Neuron (in vitro differentiated cells): ENCODE results near the gene HIRIP3.

Experiments used
- H2AFZ ChIP-seq: one replicate; pipeline ENCODE4 v1.6.1; 2013; ENCODE audit warnings: low read depth, mild to moderate bottlenecking, inconsistent platforms, low read length, moderate library complexity
- H3K27me3 ChIP-seq: one replicate; pipeline ENCODE4 v1.6.1; 2013; ENCODE audit warnings: low read length; ENCODE audit not compliant: insufficient read depth
- H3K36me3 ChIP-seq: one replicate; pipeline ENCODE4 v1.6.1; 2013; ENCODE audit warnings: low read length; ENCODE audit not compliant: insufficient read depth
- H3K4me1 ChIP-seq: one replicate; pipeline ENCODE4 v1.6.1; 2013; ENCODE audit warnings: low read length; ENCODE audit not compliant: insufficient read depth
- H3K4me3 ChIP-seq: 2 replicates; pipeline ENCODE4 v1.5.1; 2013; ENCODE audit warnings: mild to moderate bottlenecking, low read length, moderate library complexity
- H3K9me3 ChIP-seq: one replicate; pipeline ENCODE4 v1.6.1; 2013; ENCODE audit warnings: low read length

HIRIP3 gene

DNA sequence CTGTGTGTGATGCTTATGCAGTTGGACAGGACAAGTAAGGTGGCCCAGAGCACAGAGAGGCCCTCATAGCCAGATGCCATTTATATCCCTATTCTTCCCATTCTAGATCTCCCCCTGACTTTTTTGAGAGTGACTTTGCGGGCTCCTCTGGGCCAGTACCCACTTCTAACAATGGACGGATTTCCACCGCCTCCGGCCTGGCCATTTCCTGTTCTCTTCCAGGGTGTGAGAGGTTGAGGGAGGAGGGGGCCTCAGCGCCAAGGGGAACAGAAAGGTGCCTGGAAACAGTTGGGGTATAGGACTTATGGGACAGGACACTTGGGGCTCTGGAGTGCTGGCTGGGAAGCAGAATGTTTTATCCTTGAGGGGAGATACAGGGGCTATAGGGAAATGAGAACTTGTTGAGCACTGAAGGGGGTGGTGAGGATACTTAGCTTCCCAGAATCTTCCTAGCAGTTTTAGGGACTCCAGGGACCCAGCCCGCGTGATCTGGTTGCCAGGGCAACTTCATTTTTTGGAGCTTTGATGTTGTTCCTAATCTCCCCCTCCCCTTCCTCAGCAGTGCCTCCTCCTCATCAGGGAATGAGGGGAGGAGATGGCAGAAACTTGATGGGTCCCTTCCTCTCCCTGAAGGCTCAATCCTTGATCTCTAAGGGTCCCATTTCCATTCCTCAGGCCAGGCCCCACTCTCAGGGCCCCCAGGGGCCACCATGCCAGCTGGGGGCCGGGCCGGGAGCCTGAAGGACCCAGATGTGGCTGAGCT, 18.2 kb downstream of the HIRIP3 start:
- Histone ChIP-seq H3K4me1 (peaks cover 23% of the 10 kb centered on the region), H3K27me3 (no peaks in the 10 kb centered on the region), H3K9me3 (peaks cover 5% of the 10 kb centered on the region), H3K36me3 (peaks cover 49% of the 10 kb centered on the region), H2AFZ (no peak overlapping the region), H3K4me3 (no peak overlapping the region)

DNA sequence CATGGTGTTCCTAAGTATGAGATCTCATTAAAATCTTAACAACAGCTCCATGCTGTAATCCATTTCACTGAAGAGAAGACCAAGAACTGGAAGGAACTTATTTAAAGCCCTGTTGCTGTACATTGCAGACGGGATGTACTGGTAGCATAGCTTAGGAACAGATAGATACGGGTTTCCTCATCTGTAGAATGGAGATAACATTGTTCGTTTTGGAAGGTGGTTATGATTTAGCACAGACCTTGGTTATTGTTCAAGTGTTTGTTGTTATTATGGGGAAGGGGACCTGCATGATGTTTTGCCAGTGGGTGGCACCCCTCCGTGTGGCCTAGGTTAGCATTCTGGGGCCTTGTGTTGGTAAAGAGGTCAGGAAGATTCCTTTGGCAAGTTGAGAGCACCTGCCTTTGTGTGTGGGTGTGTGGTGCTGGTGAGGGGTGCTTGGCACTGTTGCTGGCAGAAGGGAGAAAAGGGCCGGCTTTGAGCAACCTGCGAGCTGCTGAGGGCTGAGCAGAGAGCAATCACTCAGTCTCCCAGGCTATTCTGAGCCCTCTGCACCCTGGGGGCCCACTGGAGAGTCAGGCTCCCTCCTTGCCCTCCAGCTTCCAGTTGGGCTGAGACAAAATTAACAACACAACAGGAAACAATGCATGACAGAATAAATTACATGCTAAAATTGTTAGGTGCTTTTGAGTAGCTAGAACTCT, 19.5 kb downstream of the HIRIP3 start:
- Histone ChIP-seq H2AFZ (no peak overlapping the region), H3K36me3 (peaks cover 41% of the 10 kb centered on the region), H3K4me3 (peak overlapping the region; percentile 65), H3K27me3 (no peaks in the 10 kb centered on the region), H3K9me3 (peaks cover 5% of the 10 kb centered on the region), H3K4me1 (peaks cover 23% of the 10 kb centered on the region)

DNA sequence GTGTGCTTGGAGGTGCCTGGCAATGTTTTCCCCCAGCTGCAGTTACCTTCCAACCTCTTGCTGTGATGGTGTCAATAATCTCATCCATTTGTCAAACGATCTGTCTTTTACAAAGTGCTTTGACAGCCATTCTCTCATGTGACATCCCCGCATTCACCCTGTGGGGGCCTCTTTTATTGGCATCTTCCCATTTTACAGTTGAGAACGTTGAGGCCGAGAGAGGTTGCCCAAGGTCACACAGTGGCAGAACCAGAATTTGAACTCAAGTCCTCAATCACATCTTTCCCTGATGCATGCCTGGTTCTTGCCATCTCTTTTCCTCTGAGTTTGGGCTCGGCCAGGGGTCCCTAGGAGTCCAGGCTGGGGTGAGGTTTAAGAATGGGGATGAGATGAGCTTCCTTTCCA, 20.3 kb downstream of the HIRIP3 start:
- H3K4me1 ChIP-seq = peaks cover 23% of the 10 kb centered on the region
- peaks cover 5% of the 10 kb centered on the region for H3K9me3 ChIP-seq
- peaks cover 37% of the 10 kb centered on the region for H3K36me3 ChIP-seq
- no peaks in the 10 kb centered on the region for H3K27me3 ChIP-seq
- H3K4me3 ChIP-seq = peak overlapping the region; percentile 65
- no peak overlapping the region for H2AFZ ChIP-seq

DNA sequence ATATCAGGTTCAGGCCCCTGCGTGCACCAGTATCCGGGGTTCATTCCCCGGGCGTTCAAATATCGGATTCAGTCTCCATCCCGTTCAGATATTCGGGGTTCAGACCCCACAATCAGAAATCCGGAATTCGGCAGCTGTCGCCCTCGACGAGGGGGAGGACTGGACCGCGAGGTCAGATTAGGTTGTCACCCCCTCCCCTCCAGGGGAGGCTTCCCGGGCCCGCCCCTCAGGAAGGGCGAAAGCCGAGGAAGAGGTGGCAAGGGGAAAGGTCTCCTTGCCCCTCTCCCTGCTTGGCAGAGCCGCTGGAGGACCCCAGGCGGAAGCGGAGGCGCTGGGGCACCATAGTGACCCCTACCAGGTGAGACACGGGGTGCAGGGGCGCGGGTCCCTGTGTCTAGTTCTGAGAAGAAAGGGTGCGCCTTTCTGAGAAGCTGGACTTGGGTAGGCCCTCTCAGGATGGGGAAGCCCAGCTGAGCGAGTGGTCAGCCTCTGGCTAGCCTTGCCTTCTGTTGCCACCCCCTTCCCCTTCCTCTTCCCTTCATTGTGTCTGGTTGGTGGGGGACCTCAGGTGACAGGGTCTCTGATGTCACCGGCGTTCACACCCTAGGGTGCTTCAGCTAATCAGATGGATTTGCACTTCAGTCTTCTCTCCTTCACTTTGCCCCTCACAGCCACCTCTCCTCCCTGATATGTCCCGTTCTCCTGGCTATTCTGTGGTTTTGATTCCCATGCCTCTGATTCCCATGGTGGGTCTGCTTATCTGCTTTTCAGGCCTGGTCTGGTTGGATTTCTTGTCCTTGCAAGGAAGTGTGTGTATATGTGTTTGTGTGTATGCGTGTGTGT, 20.9 kb downstream of the HIRIP3 start:
- Histone ChIP-seq H2AFZ (no peak overlapping the region), H3K9me3 (peaks cover 5% of the 10 kb centered on the region), H3K4me1 (peaks cover 23% of the 10 kb centered on the region), H3K4me3 (peak overlapping the region; percentile 65), H3K36me3 (peaks cover 32% of the 10 kb centered on the region), H3K27me3 (no peaks in the 10 kb centered on the region)

DNA sequence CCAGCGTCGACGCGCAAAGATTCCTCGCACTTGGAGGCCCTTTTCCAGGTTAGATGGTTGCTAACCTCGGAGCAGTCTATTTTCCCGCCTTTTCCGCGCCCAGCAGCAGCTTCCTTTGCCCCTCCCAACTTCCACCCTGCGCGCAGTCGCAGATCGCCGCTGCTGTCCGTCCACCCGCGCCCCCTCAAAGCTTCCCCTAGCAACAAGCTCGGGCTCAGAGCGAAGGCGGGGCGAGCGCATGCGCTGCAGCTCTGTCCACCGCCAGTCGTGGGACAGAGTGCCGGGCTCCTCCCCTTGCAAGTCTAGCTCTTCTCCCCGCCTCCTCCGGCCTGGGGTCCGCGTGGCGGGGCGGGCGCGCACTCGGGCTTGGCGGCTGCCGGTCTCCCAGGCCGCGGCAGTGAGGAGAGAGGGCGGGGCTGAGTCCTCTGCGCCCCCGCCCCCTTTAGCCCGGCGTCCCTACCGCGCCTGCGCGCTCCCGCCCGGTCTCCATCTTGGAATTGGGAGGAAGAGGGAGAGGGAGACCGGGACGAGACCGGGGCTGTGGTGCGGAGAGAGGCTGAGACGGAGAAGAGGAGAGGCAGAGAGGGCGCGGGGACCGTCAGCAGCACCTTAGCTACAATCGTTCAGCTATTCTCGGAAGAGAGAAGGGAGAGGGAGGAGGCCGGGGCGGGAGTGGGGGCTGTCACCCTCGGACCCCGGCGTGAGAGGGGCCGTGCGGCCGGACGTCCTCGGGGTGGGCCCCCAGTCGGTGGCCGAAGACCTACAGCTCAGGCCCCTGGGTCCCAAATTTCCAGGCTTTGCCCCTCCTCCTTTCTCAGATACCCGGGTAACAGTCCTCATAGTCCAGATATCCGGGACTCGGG, 21.8 kb downstream of the HIRIP3 start, which contains the start of gene TAOK2:
TAOK2 (plus strand) TSS at position 485 of the 863 bp plus-strand sequence. CDS start 3,905 bp downstream, outside the sequence.
- H3K36me3 ChIP-seq = peaks cover 28% of the 10 kb centered on the region
- H3K4me1 ChIP-seq = peaks cover 23% of the 10 kb centered on the region

DNA sequence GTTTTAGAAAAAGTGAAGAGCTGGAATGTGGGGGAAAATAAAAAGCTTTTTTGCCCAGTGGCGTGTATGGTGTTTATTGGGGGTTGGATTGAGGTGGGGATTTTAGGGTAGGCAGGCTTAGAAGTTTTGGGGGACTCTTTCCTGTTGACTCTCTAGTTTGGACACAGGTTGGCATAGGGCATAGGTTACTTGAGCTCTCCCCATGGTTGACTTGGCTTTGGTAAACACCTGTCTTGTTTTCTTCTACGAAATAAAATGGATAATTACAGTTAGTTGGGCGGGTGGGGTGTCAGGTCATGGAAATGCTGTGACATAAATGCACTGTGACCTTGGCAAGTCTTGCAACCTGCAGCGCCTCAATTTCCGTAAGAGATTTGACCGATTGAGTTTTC, 22.4 kb downstream of the HIRIP3 start:
- Histone ChIP-seq H3K4me1 (peaks cover 23% of the 10 kb centered on the region), H3K4me3 (no peak overlapping the region), H3K27me3 (no peaks in the 10 kb centered on the region), H3K9me3 (peaks cover 5% of the 10 kb centered on the region), H3K36me3 (peaks cover 28% of the 10 kb centered on the region), H2AFZ (peak overlapping the region; percentile 49)

More for the DNA sequence above, 21.8 kb downstream of the HIRIP3 start, which contains the start of gene TAOK2:
- H3K4me3 ChIP-seq = peak within 1 kb of the TSS; percentile 65
- no peaks in the 10 kb centered on the region for H3K27me3 ChIP-seq
- H3K9me3 ChIP-seq = peaks cover 5% of the 10 kb centered on the region
- peak within 1 kb of the TSS; percentile 49 for H2AFZ ChIP-seq

DNA sequence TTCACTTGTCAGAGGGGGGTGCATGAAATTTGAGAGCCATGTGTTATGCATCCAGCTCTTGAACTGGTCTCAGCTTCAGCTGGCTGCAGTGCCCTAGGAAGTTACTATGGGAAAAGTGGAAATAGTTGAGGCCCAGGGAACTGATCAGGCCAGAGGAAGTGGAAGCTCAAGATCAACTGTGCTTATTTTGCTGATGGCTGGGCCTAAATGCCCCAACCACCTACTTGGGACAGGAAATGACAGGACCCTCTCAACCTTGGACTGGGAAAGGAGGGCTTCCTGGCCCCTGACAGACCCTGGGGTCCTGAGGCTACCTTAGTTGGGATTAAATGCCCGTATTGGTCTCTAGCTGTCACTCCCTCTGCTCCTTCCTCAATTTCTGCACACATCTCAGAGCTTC, 22.9 kb downstream of the HIRIP3 start:
- Histone ChIP-seq H2AFZ (no peak overlapping the region), H3K36me3 (peaks cover 25% of the 10 kb centered on the region), H3K4me1 (peaks cover 23% of the 10 kb centered on the region), H3K27me3 (no peaks in the 10 kb centered on the region), H3K4me3 (no peak overlapping the region), H3K9me3 (peaks cover 5% of the 10 kb centered on the region)

DNA sequence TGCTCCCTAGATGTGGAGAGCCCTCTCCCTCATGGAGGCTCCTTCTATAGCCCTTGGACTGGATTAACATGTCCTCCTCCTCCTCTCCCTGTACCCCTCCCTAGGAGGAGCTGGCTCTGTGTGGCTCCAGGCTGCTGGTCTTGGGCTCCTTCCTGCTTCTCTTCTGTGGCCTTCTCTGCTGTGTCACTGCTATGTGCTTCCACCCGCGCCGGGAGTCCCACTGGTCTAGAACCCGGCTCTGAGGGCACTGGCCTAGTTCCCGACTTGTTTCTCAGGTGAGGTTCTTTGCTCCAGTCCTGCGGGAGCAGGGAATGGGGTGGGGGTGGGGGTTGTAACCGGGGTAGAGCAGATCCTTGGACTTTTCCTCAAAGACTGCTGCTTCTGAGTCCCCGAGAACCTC, 24.1 kb downstream of the HIRIP3 start:
- H3K4me3 ChIP-seq = no peak overlapping the region
- H3K4me1 ChIP-seq = peaks cover 19% of the 10 kb centered on the region
- no peaks in the 10 kb centered on the region for H3K27me3 ChIP-seq
- peaks cover 25% of the 10 kb centered on the region for H3K36me3 ChIP-seq
- no peak overlapping the region for H2AFZ ChIP-seq
- H3K9me3 ChIP-seq = peaks cover 5% of the 10 kb centered on the region

DNA sequence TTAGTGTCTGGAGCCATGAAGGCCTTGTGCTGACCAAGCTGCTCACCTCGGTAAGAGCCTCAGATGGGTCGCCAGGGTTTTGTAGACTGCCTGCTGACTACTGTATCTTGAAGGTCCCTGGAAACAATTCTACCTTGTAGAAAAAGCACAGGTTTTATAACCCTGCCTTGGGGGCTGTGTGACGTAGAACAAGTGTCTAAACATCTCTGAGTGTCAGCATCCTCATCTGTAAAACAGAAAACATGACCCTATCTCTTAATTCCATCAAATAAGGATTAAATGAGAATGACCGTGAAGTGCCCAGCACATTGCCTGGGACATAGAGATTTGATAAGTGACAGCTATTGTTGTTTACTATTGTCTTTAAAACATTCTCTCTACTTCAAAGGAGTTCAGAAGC, 27.2 kb downstream of the HIRIP3 start:
- Histone ChIP-seq H2AFZ (no peak overlapping the region), H3K36me3 (peaks cover 31% of the 10 kb centered on the region), H3K4me3 (no peak overlapping the region), H3K27me3 (no peaks in the 10 kb centered on the region), H3K4me1 (no peaks in the 10 kb centered on the region), H3K9me3 (peaks cover 5% of the 10 kb centered on the region)

DNA sequence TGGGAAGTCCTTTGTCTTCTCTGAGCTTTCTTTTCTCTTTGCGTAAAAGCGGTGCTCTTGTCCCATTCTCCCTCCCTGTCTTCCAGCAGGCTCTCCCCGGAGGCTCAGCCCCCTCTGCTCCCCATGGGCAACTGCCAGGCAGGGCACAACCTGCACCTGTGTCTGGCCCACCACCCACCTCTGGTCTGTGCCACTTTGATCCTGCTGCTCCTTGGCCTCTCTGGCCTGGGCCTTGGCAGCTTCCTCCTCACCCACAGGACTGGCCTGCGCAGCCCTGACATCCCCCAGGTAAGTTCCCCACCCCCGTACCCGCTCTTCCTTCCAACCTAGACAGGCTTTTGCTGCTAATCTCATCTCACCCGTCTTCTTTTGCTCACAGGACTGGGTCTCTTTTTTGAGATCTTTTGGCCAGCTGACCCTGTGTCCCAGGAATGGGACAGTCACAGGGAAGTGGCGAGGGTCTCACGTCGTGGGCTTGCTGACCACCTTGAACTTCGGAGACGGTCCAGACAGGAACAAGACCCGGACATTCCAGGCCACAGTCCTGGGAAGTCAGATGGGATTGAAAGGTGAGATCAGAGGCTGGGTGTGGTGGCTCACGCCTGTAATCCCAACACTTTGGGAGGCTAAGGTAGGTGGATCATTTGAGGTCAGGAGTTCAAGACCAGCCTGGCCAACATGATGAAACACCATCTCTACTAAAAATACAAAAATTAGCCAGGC, 32.2 kb downstream of the HIRIP3 start:
- no peak overlapping the region for H2AFZ ChIP-seq
- H3K9me3 ChIP-seq = peaks cover 2% of the 10 kb centered on the region
- peaks cover 6% of the 10 kb centered on the region for H3K4me1 ChIP-seq
- H3K36me3 ChIP-seq = peaks cover 10% of the 10 kb centered on the region
- H3K27me3 ChIP-seq = no peaks in the 10 kb centered on the region
- no peak overlapping the region for H3K4me3 ChIP-seq

DNA sequence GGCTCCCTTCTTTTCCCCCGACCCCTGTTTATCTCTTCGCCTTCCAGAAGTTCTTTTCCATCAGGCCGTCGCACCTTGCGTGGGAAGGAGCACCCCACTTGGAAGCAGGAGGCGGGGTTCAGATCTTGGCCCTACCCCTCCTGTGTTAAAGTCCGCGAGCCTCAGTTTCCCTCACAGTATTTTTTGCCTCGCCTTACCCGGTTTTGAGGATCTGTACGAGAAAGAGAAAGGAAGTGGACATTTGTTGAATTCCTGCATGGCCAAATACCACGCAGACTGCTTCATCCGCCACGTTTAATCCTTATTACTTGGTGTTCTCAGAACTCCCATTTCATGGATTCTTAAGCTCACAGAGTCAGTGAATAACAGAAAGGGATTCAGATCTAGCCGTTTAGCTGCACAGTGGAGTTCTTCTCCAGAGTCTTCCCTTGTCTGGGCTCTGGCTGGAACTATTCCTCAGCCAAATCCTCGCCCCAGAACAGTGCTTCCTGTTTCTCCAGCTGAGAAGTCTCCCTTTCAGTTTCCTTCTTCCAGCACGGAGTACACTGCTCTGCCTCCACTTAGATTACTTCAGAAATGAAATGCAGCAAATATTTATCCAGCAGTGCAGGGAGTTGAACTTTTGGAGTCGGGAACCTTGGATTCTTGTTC, 32.9 kb downstream of the HIRIP3 start:
- Histone ChIP-seq H3K27me3 (no peaks in the 10 kb centered on the region), H3K36me3 (peaks cover 6% of the 10 kb centered on the region), H3K9me3 (peaks cover 2% of the 10 kb centered on the region), H2AFZ (peak overlapping the region; percentile 44), H3K4me1 (peaks cover 6% of the 10 kb centered on the region), H3K4me3 (peak overlapping the region; percentile 62)
